Measurements from ENCODE around the gene RXFP3. TPM values are rescaled to one million over a fixed set of nuclear protein-coding genes. Genes with fewer than 3 reads are reported as not detected.

The RXFP3 gene
- polyA plus RNA-seq, 1 donor (not counting 4 experiments of a cell fraction or from before 2014, with no cell fraction given): not detected

DNA sequence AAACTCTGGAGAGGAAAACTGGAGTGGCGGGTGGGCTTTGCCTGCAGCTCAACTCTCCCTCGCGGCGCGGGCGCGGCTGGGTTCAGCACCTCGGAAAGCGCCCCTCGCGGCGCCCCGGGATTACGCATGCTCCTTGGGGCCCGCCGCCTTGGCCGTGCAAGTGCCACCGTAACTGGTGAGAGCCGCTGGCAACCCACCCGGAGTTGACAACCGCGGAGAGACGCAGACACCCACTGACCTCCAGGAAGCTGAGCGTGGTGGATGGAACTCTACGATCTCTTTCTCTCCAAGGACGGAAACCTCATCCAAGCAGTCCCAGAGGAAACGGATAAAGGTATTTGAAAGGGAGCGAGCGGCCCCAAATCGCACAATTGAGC, 194 bp upstream of the RXFP3 start:
- no peak for TF ChIP-seq EZH2 (IDR thresholded peaks at IDR 0.05; ENCODE audit: low read length)
- TF ChIP-seq, protein P1, sequence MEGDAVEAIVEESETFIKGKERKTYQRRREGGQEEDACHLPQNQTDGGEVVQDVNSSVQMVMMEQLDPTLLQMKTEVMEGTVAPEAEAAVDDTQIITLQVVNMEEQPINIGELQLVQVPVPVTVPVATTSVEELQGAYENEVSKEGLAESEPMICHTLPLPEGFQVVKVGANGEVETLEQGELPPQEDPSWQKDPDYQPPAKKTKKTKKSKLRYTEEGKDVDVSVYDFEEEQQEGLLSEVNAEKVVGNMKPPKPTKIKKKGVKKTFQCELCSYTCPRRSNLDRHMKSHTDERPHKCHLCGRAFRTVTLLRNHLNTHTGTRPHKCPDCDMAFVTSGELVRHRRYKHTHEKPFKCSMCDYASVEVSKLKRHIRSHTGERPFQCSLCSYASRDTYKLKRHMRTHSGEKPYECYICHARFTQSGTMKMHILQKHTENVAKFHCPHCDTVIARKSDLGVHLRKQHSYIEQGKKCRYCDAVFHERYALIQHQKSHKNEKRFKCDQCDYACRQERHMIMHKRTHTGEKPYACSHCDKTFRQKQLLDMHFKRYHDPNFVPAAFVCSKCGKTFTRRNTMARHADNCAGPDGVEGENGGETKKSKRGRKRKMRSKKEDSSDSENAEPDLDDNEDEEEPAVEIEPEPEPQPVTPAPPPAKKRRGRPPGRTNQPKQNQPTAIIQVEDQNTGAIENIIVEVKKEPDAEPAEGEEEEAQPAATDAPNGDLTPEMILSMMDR (optimal IDR thresholded peaks at IDR 0.05 in 1 of 3, IDR thresholded peaks at IDR 0.05 in 1 of 3, conservative IDR thresholded peaks at IDR 0.05 in 1 of 3; ENCODE audit: extremely low read depth in 1 of 3, insufficient read depth in 2 of 3, low read length in 3 of 3): no peak
- H3K4me2 ChIP-seq (ENCODE audit: control insufficient read depth, extremely low read depth, insufficient read depth, low read depth, low read length): peak overlapping the region; percentile 10
- no peaks in the 10 kb centered on the region for H3K9me3 ChIP-seq (ENCODE audit: control insufficient read depth, low read depth, low read length)
- H2AFZ ChIP-seq (ENCODE audit: control insufficient read depth, low read length): no peak overlapping the region
- no peaks in the 10 kb centered on the region for H4K20me1 ChIP-seq (ENCODE audit: control insufficient read depth, extremely low read depth, insufficient read depth, low read length)
- H3K27ac ChIP-seq (ENCODE audit: control insufficient read depth, insufficient read depth, low read length): no peak overlapping the region
- no peak overlapping the region for H3K9ac ChIP-seq (ENCODE audit: control insufficient read depth, extremely low read depth, insufficient read depth, low read length)
- dilution Hi-C loops (cut with MboI; ENCODE audit: extremely low pct_ligation_motif_present, low sequenced_read_pairs): loop anchor here (25.0 kb wide), 1 partner anchor 449 kb away; no protein-coding TSS in a partner anchor
- H3K4me1 ChIP-seq (ENCODE audit: control insufficient read depth, extremely low read depth, insufficient read depth, low read length): no peaks in the 10 kb centered on the region
- H3K27me3 ChIP-seq (ENCODE audit: control insufficient read depth, extremely low read depth, insufficient read depth, low read length): peaks cover 37% of the 10 kb centered on the region
- H3K4me3 ChIP-seq (ENCODE audit: control insufficient read depth in 2 of 3, extremely low read depth in 1 of 3, insufficient read depth in 2 of 3, low read depth in 1 of 3, low read length in 3 of 3): peak overlapping the region in 2 of 3 experiments; percentile 1 to 4
- DNase-seq (ENCODE audit: low read depth, low spot score) (no peak), FAIRE-seq (no peak)
- H3K36me3 ChIP-seq (ENCODE audit: control insufficient read depth in 2 of 2, extremely low read depth in 1 of 2, insufficient read depth in 2 of 2, low read length in 2 of 2): no peaks in the 10 kb centered on the region
- H3K9me1 ChIP-seq (ENCODE audit: control insufficient read depth, extremely low read depth, insufficient read depth, low read length): no peaks in the 10 kb centered on the region
- H3K79me2 ChIP-seq (ENCODE audit: control insufficient read depth, insufficient read depth, low read length): no peaks in the 10 kb centered on the region

DNA sequence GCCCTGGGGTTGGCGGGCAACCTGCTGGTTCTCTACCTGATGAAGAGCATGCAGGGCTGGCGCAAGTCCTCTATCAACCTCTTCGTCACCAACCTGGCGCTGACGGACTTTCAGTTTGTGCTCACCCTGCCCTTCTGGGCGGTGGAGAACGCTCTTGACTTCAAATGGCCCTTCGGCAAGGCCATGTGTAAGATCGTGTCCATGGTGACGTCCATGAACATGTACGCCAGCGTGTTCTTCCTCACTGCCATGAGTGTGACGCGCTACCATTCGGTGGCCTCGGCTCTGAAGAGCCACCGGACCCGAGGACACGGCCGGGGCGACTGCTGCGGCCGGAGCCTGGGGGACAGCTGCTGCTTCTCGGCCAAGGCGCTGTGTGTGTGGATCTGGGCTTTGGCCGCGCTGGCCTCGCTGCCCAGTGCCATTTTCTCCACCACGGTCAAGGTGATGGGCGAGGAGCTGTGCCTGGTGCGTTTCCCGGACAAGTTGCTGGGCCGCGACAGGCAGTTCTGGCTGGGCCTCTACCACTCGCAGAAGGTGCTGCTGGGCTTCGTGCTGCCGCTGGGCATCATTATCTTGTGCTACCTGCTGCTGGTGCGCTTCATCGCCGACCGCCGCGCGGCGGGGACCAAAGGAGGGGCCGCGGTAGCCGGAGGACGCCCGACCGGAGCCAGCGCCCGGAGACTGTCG, 976 bp downstream of the RXFP3 start:
- H3K9me1 ChIP-seq (ENCODE audit: control insufficient read depth, extremely low read depth, insufficient read depth, low read length): no peaks in the 10 kb centered on the region
- H2AFZ ChIP-seq (ENCODE audit: control insufficient read depth, low read length): no peak overlapping the region
- FAIRE-seq (no peak), DNase-seq (ENCODE audit: low read depth, low spot score) (no peak)
- no peaks in the 10 kb centered on the region for H3K36me3 ChIP-seq (ENCODE audit: control insufficient read depth in 2 of 2, extremely low read depth in 1 of 2, insufficient read depth in 2 of 2, low read length in 2 of 2)
- peaks cover 37% of the 10 kb centered on the region for H3K27me3 ChIP-seq (ENCODE audit: control insufficient read depth, extremely low read depth, insufficient read depth, low read length)
- no peak overlapping the region for H3K4me3 ChIP-seq (ENCODE audit: control insufficient read depth in 2 of 3, extremely low read depth in 1 of 3, insufficient read depth in 2 of 3, low read depth in 1 of 3, low read length in 3 of 3)
- H3K27ac ChIP-seq (ENCODE audit: control insufficient read depth, insufficient read depth, low read length): no peak overlapping the region
- H3K4me1 ChIP-seq (ENCODE audit: control insufficient read depth, extremely low read depth, insufficient read depth, low read length): no peaks in the 10 kb centered on the region
- no peaks in the 10 kb centered on the region for H4K20me1 ChIP-seq (ENCODE audit: control insufficient read depth, extremely low read depth, insufficient read depth, low read length)
- no peak overlapping the region for H3K4me2 ChIP-seq (ENCODE audit: control insufficient read depth, extremely low read depth, insufficient read depth, low read depth, low read length)
- no peaks in the 10 kb centered on the region for H3K9me3 ChIP-seq (ENCODE audit: control insufficient read depth, low read depth, low read length)
- dilution Hi-C loops (cut with MboI; ENCODE audit: extremely low pct_ligation_motif_present, low sequenced_read_pairs): loop anchor here (25.0 kb wide), 1 partner anchor 450 kb away; no protein-coding TSS in a partner anchor
- H3K79me2 ChIP-seq (ENCODE audit: control insufficient read depth, insufficient read depth, low read length): no peaks in the 10 kb centered on the region
- H3K9ac ChIP-seq (ENCODE audit: control insufficient read depth, extremely low read depth, insufficient read depth, low read length): no peak overlapping the region
- no peak for TF ChIP-seq EZH2 (IDR thresholded peaks at IDR 0.05; ENCODE audit: low read length)
- TF ChIP-seq, protein P1 (optimal IDR thresholded peaks at IDR 0.05 in 1 of 3, IDR thresholded peaks at IDR 0.05 in 1 of 3, conservative IDR thresholded peaks at IDR 0.05 in 1 of 3; ENCODE audit: extremely low read depth in 1 of 3, insufficient read depth in 2 of 3, low read length in 3 of 3): no peak

Data from keratinocyte (primary cell).